GM19372 (cell line): ENCODE results near the gene ETV6.

Source experiments
- ATAC-seq: cut with Tn5 transposase; IDR thresholded peaks from one replicate; pipeline ENCODE4 v1.9.1; 2021; ENCODE audit warnings: mild to moderate bottlenecking, low read depth, moderate library complexity; ENCODE audit not compliant: unreplicated experiment

Gene ETV6

DNA sequence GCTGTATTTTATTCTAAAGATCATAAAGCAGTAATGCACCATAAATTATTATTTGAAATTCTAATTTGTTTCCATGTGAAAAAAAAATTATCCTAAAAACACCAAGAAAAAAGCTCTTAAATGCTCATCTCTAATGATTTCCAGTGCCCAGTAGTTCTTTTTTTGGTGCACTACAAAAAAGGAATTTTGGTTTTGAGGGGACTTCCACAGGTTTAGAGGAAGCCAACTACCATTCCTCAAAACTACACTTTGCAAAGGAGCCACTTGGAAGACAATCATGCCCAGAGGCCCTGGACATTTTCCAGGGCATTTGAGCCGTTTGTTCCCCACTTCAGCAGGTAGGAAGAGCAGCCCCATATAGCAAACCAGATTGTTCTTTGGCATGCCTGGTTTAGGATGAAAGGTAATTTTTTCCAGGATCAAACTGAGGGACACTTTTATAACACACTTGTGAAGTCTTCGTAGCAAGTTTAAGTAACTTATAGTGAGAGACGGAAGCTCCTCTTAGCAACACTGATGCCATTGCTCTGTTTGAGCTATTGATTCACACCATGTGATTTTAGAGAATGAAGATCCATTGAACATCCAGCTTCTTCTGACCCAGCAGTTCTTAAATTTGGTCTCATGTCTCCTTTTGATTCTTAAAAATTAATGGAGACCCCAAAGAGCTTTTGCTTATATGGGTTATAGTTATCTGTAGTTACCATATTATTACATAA lies 187.9 kb downstream of the ETV6 start:
- no peak for ATAC-seq

DNA sequence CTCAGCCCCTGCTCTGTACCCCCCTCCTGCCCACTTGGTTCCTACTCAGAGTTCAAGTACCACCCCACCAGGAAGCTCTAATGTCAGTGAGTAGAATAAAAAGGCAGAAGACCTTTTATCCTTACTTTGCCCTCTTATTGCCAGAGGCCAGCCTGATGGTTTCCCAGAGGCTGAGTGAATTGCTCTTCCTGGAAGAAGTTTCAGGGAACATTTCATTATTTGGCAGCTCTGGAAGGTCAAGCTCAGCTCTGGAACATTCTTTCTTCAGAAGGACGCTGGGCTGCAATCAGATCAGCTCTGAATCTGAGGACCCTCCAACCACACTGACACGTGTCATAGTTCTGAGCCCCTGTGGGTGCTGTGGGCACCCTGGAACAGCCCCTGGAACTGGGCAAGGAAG lies 188.9 kb downstream of the ETV6 start:
- no peak for ATAC-seq

GRCh38 chr12:11839091-11839641 lies 189.7 kb downstream of the ETV6 start:
- no peak for ATAC-seq

- ATAC-seq, result no peak
Measured at GRCh38 chr12:11840366-11840765, 190.9 kb downstream of the ETV6 start.

- ATAC-seq, result no peak
Measured at GRCh38 chr12:11846488-11846887, 197.0 kb downstream of the ETV6 start.

- no peak for ATAC-seq
Measured at GRCh38 chr12:11847539-11847938, 198.1 kb downstream of the ETV6 start.

DNA sequence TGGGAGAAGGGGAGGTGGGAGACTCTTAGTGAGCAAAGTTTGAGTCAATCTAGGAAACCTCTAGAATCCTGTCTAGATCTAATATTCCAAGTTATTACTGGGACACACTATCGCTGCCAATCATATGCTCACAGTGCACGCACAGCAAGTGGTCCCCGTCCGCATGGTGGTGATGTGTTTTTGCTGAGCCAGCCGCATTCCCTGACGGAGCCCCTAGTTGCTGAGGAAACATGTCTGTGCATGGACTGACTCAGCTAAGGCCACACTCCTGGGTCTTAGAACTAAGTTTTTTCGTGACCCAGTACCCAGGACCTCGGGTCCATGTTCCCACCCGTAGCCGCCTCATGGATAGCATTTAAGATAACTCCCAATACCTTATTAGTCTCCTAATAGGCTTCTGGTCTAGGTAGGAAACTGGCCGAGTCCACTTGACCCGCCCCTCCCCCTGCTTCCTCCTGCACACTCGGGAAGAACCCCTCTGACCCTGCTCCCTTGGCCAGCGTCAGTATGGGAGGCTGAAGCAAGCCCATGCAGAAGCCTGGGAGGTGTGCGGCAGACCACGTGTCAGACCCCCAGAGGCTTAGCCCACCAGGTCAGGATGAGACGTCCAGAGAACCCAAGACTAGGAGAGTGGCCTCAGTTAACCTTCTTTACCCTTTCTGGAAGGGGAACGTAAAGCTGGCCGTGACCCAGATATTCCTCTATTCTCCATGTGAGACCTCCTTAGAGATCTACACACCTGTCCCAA lies 200.5 kb downstream of the ETV6 start:
- no peak for ATAC-seq

DNA sequence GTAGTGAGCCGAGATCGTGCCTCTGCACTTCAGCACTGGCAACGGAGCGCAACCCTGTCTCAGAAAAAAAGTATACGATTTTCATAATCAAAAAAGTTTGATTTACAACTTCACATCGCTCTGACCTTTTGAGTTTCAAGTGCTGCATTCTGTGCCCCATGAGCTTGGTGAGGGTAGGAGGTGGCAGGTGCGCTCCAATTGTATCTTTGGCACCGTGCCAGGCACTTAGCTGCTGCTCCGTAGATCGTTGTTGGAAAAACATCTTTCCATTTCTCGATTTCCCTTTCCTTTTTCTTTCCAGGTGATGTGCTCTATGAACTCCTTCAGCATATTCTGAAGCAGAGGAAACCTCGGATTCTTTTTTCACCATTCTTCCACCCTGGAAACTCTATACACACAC lies 203.7 kb downstream of the ETV6 start:
- ATAC-seq, result no peak

GRCh38 chr12:11854011-11854499 lies 204.6 kb downstream of the ETV6 start:
- ATAC-seq, result no peak

- no peak for ATAC-seq
Measured at GRCh38 chr12:11855983-11856374, 206.5 kb downstream of the ETV6 start.

- ATAC-seq, result no peak
Measured at GRCh38 chr12:11856971-11857370, 207.5 kb downstream of the ETV6 start.

- no peak for ATAC-seq
Measured at GRCh38 chr12:11859705-11860425, 210.4 kb downstream of the ETV6 start.

DNA sequence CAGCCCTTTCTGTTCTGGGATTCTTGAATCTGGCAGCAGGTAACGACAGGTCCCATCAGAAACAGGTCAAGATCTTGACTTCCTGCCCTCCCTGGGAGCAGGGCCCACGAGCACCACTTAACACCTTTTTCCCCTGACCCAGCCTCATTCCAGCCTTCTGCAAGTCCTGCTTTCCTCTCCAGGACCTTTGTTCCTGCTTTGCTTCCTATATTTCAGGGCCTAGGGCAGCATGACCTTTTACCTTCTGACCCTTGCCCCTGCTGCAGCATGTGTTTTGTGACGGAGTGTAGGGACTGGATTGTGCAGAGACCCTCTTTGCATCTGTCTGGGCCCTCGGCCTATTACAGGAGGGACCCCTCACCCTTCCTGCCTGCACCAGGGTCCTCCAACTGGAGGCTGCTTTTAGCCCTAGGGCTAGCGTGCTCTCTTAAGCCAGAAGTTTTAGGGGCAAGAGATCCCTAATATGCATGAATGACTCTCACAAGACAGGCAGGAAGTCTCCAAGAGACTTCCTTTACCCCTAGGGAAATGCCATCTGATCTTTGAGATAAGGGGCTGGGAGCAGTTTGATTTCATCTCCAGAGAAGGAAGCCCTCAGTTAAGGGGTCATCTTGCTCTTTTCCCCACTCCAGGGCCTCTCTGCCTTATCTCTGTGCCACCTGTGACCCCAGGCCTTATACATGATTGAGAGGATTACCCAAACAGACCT lies 211.8 kb downstream of the ETV6 start:
- ATAC-seq, result no peak

GRCh38 chr12:11861864-11862600 lies 212.6 kb downstream of the ETV6 start:
- ATAC-seq, result no peak

DNA sequence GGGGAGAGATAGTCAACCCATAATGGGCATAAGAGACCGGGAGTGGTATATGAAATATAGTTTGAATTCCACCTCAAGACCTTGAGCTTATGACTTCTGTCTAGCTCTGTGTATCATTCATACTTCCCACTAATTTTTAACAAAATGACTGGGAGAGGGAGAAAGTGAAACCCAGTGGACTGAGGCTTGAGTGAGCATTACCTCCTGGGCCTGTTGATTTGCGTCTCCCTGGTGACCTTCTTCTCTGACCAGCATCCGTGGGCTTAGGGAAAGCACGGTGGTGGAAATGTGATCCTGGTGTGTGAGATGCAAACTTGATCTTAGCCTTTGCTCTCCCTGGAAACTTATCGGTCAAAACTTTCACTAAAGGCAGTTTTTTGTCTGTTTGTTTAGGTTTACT lies 213.3 kb downstream of the ETV6 start:
- ATAC-seq, result no peak

DNA sequence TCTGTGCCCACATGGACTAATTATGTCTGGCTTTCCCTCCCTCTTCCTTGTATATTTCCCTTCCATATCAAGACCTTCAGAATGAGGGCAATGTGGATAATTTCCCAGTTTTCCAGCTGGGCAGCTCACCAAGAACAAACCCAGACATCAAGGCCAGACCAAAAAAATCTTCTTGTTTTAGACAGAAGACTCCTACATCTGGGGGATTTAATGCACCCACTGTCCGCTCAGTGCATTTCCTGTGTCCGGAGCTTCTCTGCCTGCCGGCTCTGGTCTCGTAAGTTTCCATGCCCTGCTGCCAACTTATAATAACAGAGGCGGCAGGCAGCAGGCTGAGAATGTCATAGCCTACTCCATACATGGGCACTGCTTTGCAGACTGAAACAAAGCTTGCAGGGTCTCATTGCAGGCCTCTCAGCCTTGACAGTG lies 214.0 kb downstream of the ETV6 start:
- no peak for ATAC-seq

DNA sequence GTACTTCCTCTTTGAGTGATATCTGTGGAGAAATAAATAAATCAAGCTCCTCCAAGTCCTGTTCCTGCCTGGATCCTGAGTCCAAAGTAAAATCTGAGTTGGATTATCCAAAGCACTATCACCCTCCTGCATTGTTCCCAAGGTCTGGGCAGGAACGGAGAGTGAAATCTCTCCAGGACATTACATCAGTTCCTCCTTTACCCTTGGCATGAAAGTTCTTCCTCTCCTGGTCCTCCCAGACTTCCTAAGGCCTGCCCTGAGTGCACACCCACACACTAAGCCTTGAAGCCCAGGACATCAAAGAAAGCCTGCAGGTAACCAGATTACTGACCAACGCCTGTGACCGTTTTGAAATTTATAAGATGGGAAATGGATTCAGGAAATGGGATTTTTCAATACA lies 214.5 kb downstream of the ETV6 start:
- ATAC-seq, result no peak

GRCh38 chr12:11865824-11866223 lies 216.3 kb downstream of the ETV6 start:
- no peak for ATAC-seq

GRCh38 chr12:11868027-11868426 lies 218.6 kb downstream of the ETV6 start:
- no peak for ATAC-seq

DNA sequence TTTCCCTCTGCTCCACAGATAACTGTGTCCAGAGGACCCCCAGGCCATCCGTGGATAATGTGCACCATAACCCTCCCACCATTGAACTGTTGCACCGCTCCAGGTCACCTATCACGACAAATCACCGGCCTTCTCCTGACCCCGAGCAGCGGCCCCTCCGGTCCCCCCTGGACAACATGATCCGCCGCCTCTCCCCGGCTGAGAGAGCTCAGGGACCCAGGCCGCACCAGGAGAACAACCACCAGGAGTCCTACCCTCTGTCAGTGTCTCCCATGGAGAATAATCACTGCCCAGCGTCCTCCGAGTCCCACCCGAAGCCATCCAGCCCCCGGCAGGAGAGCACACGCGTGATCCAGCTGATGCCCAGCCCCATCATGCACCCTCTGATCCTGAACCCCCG lies 219.9 kb downstream of the ETV6 start:
- ATAC-seq, result no peak
